Stimulated activated CD4-positive, alpha-beta T cell treated with anti-CD3 and anti-CD28 coated beads, Interleukin-15, amount 100 ng/mL, for 48 hours (primary cell): ENCODE measurements around the gene FGGY.
"Not testable (repeated sequence)": the region's sequence is repeated elsewhere in the genome, so short reads cannot be mapped to it uniquely, and the experiment has no call there.

Experiments
- DNase-seq, 2 donors: peaks; one replicate each; pipeline ENCODE4 v3.0.0-alpha.2; 2020; ENCODE audit warnings: low read depth in 2 of 2

The FGGY gene

GRCh38 chr1:59638231-59638711, 341.4 kb downstream of the FGGY start:
- no peak for DNase-seq

DNA sequence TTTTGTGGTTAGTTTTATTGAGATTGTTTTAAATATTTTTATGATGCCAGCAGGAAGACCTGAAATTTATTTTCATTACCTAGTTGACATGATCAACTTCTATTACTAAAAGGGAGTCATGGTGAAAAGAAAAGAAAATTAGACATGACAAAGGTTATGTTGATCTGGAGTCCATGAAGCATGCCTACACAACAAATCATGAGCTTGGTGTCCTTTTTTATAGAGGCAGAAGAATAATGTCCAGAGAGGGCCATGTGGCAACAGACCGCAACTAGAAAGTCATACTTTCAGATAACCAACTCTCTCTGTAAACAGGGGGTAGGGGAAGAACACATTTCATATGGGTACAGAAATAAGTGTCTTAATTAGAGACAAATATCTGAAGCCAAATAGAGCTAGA, 342.4 kb downstream of the FGGY start:
- no peak for DNase-seq

GRCh38 chr1:59640851-59641250, 344.0 kb downstream of the FGGY start:
- no peak for DNase-seq

DNA sequence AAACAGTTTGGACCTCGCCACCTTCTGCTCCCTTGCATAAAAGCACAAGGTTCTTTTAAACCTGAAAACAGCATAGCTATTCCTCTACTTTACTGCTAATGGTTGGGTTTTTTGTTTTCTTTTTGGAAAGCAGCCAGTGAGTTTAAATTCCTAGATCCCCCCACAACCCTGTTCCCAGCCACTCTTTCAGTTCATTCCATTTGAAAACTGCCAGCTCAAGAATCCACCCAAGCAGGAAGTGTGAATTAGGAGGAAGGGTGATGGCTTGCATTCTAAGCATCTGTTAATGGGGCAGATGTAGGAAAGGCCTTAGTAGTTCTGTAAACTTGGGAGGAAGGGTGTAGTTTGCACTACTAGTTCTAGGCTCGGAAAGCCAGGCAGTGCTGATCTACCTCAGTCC, 344.9 kb downstream of the FGGY start:
- DNase-seq = no peak

DNA sequence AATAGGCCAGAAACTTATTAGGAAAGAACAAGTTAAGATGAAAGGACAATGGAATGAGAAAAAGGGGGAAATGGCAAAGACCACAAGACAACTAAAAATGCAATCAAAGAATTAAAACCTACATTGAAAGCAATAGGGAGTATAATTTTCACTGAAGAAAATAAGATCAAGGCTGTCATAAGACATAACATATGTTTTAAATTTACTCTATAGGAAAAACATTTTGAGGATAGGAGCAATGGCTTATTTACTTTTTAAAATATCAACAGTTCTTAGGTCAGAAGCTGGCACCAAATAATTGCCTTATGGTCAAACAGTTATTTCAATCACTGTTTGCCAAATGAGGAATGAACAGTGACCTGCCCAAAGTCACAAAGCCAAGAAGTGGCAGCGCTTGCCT, 346.6 kb downstream of the FGGY start:
- no peak for DNase-seq

DNA sequence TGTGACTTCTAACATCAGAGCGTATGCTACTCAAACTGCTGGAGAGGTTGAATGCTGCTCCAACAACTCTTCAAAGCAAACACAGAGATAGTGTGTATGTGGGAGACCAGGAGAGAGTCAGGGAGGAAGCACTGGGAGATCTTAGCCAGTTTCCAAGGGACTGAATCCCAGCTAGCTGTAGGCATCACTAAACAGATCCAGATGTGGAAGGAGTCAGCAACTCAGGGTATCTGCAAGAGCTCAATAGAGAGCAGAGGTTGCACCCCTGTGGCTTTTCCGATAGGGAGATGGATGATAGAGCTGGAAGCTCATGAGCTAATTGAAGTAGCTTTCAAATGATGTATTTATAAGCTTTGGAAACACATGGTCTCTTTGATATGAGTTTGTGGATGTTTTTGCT, 349.0 kb downstream of the FGGY start:
- DNase-seq = no peak

- not testable (repeated sequence) for DNase-seq
These were observed 356.5 kb downstream of the FGGY start for GRCh38 chr1:59653142-59653958.

- no peak for DNase-seq
These were observed 357.1 kb downstream of the FGGY start for GRCh38 chr1:59653968-59654367.

GRCh38 chr1:59657873-59658465, 361.1 kb downstream of the FGGY start:
- DNase-seq = no peak

- no peak for DNase-seq
These were observed 367.3 kb downstream of the FGGY start for GRCh38 chr1:59664166-59664565.

DNA sequence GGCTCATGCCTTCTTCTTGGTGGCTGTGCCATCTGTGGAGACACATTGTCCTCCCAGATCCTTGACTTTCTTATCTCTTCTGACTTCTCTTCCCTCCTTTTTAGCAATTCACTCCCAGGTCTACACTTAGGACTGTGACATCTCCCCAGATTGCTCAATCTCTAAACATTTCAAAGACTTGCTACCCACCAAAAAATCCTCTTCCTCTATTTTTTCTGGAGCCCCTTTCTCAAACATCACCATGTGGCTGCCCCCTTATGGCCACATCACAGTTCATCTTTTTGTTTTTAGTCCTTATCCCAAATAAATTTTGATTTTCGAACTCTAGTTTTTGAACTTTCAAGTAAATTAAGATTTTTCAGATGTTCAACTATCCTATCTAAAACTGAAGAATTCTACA, 369.2 kb downstream of the FGGY start:
- DNase-seq = no peak

GRCh38 chr1:59667020-59667419, 370.1 kb downstream of the FGGY start:
- DNase-seq = no peak

GRCh38 chr1:59669752-59670312, 372.9 kb downstream of the FGGY start:
- no peak for DNase-seq

GRCh38 chr1:59670662-59671061, 373.8 kb downstream of the FGGY start:
- no peak for DNase-seq

DNA sequence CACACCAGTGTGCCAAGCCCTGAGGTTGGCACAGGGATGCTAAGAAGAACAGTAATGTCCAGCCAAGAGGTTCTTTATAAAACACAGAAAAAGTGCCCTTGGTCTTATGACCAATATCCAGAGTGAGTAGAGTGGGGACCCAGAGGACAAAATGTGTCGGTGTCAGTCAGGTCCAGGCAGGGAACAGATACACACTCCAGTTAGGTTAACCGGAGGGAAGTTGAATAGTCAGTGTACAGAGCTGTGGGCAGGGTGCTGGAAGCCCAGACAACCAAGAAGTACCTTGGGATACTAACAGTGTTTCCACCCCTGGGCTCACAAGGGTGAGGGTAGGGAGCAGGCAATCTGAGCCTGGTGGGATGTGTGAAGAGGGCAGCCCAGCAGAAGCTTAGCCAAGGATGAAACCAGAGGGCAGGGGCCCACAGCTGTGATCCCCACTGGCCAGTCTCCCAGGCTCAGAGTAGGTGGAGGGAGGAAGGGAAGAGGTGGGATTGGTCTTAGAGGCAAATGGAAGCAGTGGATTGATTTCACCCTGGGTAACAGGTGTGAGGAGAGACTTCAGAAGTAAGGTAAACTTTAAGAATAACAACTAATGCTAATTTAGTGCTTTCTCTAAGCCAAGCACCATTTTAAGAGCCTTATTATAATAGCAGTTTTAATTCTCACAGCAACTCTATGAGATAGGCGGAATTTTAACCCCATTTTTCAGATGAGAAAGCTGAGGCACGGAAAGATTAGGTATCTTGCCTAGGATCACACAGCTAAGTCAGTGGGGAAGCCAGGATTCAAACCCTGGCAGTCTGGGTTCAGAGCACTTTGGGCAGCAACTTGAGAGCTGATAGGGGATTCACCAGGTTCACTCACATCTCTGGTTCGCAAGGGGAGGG, 374.4 kb downstream of the FGGY start:
- DNase-seq = no peak

DNA sequence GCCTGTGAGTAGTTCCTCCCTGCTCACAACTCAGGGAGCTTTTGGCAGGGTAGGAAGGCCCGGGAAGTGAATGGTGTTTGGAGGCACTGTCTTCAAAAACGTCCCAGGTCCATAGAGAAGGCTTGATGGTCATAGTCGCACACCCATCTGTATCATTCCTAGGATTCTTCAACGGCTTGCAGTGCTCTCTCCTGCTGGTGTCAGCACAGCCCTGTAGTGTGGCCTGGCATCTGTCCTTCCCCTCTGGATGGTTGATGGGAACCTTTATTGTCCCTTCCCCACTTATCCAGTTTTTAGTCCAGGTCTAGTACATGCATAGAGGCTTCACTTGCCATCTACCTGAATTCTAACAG, 375.0 kb downstream of the FGGY start:
- no peak for DNase-seq

GRCh38 chr1:59672851-59673572, 376.1 kb downstream of the FGGY start:
- no peak for DNase-seq

DNA sequence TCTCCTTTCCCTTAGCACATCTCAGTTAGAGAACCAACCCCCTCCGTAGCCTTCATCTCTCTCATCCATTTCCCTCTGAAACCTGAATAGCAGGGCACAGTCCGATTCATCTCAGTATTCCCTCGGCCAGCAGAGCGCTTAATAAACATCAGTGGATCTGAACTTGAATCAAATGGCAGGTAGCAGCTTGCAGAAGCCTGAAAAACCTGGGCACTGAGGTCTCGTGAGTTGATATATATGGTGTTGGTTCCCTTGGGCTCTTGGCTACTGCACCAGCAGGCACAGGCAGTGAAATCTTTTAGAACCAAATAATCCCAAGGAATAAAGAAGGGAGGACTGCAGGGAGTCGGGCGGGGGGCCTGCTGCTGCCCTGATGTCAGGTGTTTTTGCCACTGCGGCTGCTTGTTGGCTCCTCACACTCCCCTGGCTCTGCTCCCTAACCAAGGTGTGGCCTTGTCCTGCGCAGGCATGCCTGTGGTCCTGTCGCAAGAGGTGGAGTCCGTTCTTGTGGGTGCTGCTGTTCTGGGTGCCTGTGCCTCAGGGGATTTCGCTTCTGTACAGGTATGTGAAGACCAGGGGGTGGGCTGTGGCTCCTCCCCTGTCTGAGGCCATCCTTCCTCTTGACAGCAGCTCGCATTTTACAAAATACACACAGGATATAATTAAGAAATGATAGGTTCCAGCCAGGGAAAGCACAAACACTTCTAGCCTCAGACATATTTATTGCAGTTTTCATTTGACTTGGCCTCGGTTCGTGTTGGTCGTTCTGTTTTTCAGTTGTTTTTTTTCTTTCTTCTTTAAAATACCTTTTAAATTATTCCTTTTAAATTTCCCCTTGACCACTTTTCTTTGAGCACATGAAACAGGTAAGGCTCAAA, 376.9 kb downstream of the FGGY start:
- no peak for DNase-seq

GRCh38 chr1:59674595-59674994, 377.7 kb downstream of the FGGY start:
- no peak for DNase-seq

- DNase-seq = no peak
These were observed 379.0 kb downstream of the FGGY start for GRCh38 chr1:59675936-59676335.

DNA sequence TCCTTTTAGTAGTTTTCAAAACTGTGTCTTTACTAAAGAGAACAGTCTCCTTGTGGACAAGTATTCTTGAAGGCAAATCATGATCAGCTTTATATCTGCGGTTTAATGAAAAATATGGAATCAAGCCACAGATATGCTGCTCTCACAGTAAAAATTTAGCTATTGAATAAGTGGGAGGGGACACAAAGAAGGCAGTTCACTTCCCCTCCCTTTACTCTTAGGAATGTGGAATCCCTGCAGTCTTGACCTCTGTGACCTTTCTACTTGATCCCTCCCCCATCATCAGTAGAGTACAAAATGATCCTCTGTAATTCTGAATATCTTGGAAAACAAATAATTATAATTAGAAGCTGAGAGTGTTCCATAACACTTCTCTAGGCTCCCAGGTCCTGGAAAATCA, 381.1 kb downstream of the FGGY start:
- no peak for DNase-seq
